Type B pancreatic cell (in vitro differentiated cells): ENCODE data around the gene LENG1. TPM values are rescaled to one million over a fixed set of nuclear protein-coding genes. Genes with fewer than 3 reads are reported as not detected.
"Not testable (repeated sequence)": the region's sequence is repeated elsewhere in the genome, so short reads cannot be mapped to it uniquely, and the experiment has no call there.

Experiments
- DNase-seq: peaks from one replicate; pipeline ENCODE4 v3.0.0; 2021; ENCODE audit warnings: mixed read lengths; ENCODE audit not compliant: unreplicated experiment; ENCODE audit errors: extremely low spot score
- H3K27ac Mint-ChIP-seq: 2 replicates; pipeline ENCODE4 v1.8.0; 2021; ENCODE audit warnings: mild to moderate bottlenecking, mixed read lengths
- H3K27me3 Mint-ChIP-seq: 2 replicates; pipeline ENCODE4 v1.8.0; 2021; ENCODE audit warnings: mixed read lengths
- H3K36me3 Mint-ChIP-seq: 2 replicates; pipeline ENCODE4 v1.8.0; 2021; ENCODE audit warnings: mixed read lengths
- H3K4me1 Mint-ChIP-seq: one replicate; pipeline ENCODE4 v1.8.0; 2021; ENCODE audit warnings: mixed read lengths; ENCODE audit not compliant: unreplicated experiment
- H3K4me3 Mint-ChIP-seq: 2 replicates; pipeline ENCODE4 v1.8.0; 2021; ENCODE audit warnings: mild to moderate bottlenecking, mixed read lengths
- H3K9me3 Mint-ChIP-seq: 2 replicates; pipeline ENCODE4 v1.8.0; 2021; ENCODE audit warnings: mixed read lengths
- total RNA-seq: library from RNA; stranded (reverse); gene quantifications from 2 replicates; pipeline ENCODE4 v1.2.1, GENCODE V29; 2021; ENCODE audit warnings: low replicate concordance
- TF ChIP-seq, protein P1 (sequence below): fragments of 200-600 bp; sonication (generic); conservative IDR thresholded peaks from 2 replicates; pipeline ENCODE4 v1.5.0; 2021; ENCODE audit warnings: antibody characterized with exemption, mild to moderate bottlenecking

Gene LENG1
- total RNA-seq, 1 donor from 2014 or later: 6.6 TPM

DNA sequence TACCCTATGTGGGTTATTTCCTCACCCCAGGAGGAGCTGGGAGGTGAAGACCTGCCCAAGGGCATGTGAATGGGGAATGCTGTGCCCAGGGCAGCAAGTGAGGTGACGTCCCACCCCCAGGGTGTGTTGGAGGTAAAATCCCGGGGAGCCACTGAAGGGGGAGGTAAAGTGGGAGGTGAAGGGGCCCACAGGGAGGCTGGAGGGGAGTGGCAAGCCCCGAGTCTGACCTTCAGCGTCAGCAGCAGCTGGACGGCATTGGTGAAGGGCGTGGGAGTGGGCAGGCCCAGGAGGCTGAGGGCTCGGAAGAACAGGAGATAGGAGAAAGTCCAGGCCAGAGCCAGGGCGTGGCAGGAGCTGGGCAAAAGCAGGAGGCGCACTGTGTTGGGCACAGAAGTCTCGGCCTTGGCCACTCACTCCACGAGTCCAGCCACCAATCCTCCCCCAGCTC, 27.4 kb upstream of the LENG1 start:
- Mint-ChIP-seq H3K27ac (peak overlapping the region; percentile 67), H3K4me1 (peaks cover 7% of the 10 kb centered on the region), H3K4me3 (peak overlapping the region; percentile 90), H3K27me3 (no peaks in the 10 kb centered on the region), H3K36me3 (peaks cover 8% of the 10 kb centered on the region), H3K9me3 (no peaks in the 10 kb centered on the region)
- DNase-seq: no peak
- TF ChIP-seq, protein P1, sequence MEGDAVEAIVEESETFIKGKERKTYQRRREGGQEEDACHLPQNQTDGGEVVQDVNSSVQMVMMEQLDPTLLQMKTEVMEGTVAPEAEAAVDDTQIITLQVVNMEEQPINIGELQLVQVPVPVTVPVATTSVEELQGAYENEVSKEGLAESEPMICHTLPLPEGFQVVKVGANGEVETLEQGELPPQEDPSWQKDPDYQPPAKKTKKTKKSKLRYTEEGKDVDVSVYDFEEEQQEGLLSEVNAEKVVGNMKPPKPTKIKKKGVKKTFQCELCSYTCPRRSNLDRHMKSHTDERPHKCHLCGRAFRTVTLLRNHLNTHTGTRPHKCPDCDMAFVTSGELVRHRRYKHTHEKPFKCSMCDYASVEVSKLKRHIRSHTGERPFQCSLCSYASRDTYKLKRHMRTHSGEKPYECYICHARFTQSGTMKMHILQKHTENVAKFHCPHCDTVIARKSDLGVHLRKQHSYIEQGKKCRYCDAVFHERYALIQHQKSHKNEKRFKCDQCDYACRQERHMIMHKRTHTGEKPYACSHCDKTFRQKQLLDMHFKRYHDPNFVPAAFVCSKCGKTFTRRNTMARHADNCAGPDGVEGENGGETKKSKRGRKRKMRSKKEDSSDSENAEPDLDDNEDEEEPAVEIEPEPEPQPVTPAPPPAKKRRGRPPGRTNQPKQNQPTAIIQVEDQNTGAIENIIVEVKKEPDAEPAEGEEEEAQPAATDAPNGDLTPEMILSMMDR: no peak

DNA sequence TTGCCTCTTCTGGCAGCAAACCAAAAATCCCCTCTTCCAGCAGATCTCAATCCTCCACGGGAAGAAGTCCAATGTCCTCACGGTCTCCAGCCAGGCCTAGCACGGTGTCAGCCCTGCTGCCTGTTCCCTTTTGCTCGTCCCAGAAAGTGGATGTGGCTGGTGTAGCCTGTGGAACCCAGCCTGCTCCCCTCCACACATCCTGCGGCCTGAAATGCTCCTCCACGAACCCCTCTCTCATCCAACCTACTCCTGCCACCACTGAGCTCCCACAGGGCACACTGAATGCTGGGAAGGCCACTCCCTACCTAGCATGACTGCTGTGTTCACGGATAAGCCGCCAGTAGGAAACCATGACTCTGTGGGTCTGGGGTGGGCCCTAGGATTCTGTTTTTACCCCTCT, 26.8 kb upstream of the LENG1 start:
- peaks cover 7% of the 10 kb centered on the region for H3K4me1 Mint-ChIP-seq
- DNase-seq: no peak
- no peaks in the 10 kb centered on the region for H3K9me3 Mint-ChIP-seq
- TF ChIP-seq, protein P1: no peak
- H3K4me3 Mint-ChIP-seq: no peak overlapping the region
- no peaks in the 10 kb centered on the region for H3K27me3 Mint-ChIP-seq
- peaks cover 8% of the 10 kb centered on the region for H3K36me3 Mint-ChIP-seq
- no peak overlapping the region for H3K27ac Mint-ChIP-seq

DNA sequence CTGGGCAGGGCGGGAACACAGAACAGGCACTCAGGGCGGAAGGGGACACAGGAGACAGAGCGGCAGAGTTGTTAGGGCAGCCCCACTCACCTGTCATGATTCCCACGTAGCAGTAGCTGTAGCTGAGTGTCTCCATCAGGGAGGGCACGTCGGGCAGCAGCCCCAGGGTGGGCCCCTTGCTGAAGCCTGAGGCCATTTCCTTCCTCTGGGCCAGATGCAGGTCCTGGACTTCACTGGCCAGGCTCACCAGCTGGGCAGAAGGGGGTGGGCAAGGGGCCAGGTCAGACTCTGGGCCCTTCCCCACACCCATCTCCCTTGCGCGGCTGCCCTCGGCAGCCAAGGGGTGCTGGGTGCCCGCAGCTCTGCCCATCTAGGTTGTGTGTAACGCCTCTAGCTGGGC, 23.9 kb upstream of the LENG1 start:
- H3K4me1 Mint-ChIP-seq: peaks cover 17% of the 10 kb centered on the region
- no peak overlapping the region for H3K27ac Mint-ChIP-seq
- no peaks in the 10 kb centered on the region for H3K9me3 Mint-ChIP-seq
- H3K4me3 Mint-ChIP-seq: no peak overlapping the region
- no peaks in the 10 kb centered on the region for H3K27me3 Mint-ChIP-seq
- TF ChIP-seq, protein P1: no peak
- no peak for DNase-seq
- H3K36me3 Mint-ChIP-seq: peaks cover 10% of the 10 kb centered on the region

DNA sequence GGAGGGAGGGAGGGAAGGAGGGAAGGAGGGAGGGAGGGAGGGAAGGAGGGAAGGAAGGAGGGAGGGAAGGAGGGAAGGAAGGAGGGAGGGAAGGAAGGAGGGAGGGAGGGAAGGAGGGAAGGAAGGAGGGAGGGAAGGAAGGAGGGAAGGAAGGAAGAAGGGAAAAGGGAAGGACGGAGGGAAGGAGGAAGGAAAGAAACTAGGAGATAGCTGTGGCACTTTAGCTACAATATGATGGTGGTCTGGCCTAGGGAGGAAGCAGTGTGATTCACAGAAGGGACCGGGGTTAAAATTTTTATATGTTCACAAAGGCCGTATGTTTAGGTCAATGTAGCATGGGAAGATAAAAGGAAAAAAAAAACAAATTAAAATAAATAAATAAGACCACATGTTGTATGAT, 22.4 kb upstream of the LENG1 start:
- not testable (repeated sequence) for H3K4me3 Mint-ChIP-seq, H3K27me3 Mint-ChIP-seq, H3K27ac Mint-ChIP-seq, H3K9me3 Mint-ChIP-seq, H3K4me1 Mint-ChIP-seq, DNase-seq
- H3K36me3 Mint-ChIP-seq: peaks cover 14% of the 10 kb centered on the region

DNA sequence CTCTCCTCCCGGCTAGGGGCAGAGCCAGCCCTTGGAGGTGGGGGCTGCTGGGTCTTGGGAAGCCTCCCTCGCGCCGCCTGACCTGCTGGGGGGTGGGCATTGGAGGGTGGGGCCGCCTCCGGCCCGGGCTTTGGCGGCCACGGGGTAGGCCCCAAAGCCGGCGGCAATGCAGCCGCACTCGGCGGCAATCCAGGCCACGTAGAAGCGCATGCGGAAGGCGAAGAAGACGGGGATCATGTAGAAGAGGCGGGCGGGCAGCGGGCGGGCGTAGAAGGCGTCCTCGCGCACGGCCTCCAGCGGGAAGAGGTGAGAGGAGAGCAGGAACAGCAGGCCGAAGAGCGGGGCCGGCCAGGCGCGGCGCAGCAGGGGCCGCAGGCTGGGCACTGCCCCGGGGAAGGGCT, 21.2 kb upstream of the LENG1 start:
- H3K36me3 Mint-ChIP-seq: peaks cover 9% of the 10 kb centered on the region
- DNase-seq: no peak
- no peaks in the 10 kb centered on the region for H3K9me3 Mint-ChIP-seq
- TF ChIP-seq, protein P1: no peak
- H3K4me1 Mint-ChIP-seq: peaks cover 10% of the 10 kb centered on the region
- H3K27me3 Mint-ChIP-seq: no peaks in the 10 kb centered on the region
- no peak overlapping the region for H3K27ac Mint-ChIP-seq
- no peak overlapping the region for H3K4me3 Mint-ChIP-seq

DNA sequence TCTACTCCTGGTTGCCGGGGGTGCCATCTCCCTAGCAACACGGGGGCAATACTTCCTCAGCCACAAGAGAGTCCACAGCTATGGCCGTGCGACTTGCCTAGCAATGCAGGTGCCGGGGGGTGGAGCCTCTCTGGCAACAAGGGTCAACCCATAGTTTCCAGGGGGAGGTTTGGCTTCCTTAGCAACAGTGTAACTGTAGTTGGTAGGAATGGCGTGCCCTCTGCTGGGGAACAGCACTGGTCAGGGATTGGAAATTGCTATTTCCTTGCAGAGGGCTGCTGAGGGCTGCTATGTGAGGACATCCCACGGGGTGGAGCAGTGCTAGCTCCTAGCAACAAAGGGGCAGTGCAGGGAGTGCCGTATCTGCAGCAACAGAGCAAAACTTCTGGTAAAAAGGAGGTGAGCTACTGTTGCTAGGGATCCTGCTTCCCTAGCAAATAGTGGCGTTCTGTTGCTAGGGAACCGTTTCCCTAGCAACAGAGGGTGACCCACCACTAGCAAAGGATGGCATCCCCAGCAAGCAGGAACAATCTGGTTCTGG, 20.5 kb upstream of the LENG1 start:
- peaks cover 10% of the 10 kb centered on the region for H3K4me1 Mint-ChIP-seq
- H3K9me3 Mint-ChIP-seq: no peaks in the 10 kb centered on the region
- peak overlapping the region; percentile 44 for H3K4me3 Mint-ChIP-seq
- peak overlapping the region; percentile 88 for H3K27ac Mint-ChIP-seq
- TF ChIP-seq, protein P1: peak; percentile 75
- no peaks in the 10 kb centered on the region for H3K27me3 Mint-ChIP-seq
- DNase-seq: peak; percentile 79
- H3K36me3 Mint-ChIP-seq: peaks cover 6% of the 10 kb centered on the region
